GM12878 (cell line): Measurements from ENCODE around the gene MGAT2.

ENCODE experiments used
- IRF3 ChIP-seq: fragments of 450-650 bp; IDR thresholded peaks from 2 replicates; pipeline ENCODE4 v1.6.1; 2014; ENCODE audit warnings: mild to moderate bottlenecking
- IRF4 ChIP-seq: IDR thresholded peaks from 2 replicates; pipeline ENCODE4 v1.6.1; 2011; ENCODE audit warnings: low read depth, low read length
- USF2 ChIP-seq: IDR thresholded peaks from 2 replicates; pipeline ENCODE4 v1.6.1; 2011; ENCODE audit warnings: low read depth, low read length, improper control_type of control experiment, borderline replicate concordance

DNA sequence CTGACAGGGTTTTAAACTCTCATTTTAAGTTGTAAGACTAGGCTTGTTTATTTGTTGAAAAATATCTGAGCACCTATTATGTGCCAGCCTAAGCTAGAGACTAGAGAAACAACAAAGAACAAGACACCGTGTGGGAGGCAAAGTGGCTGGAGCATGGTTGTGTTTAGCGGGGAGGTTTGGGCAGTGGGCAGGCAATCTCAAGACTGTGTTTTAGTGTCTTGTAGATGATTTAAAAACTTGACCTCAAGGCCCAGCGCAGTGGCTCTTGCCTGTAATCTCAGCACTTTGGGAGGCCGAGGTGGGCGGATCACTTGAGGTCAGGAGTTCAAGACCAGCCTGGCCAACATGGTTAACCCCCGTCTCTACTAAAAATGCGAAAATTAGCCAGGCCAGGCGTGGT lies 7.9 kb upstream of the MGAT2 start:
- TF ChIP-seq IRF3 (no peak), IRF4 (no peak), USF2 (no peak)
